DOHH2 (cell line): ENCODE results near the gene SLCO3A1.

Source experiments
- H3F3A ChIP-seq: fragments of 200-600 bp; sonication (generic), shearing (Covaris generic); 2 replicates; pipeline ENCODE4 v1.6.0; 2016; ENCODE audit warnings: antibody characterized with exemption, mild to moderate bottlenecking; ENCODE audit not compliant: control insufficient read depth, insufficient read depth
- H3K27ac ChIP-seq: fragments of 200-600 bp; sonication (generic); 2 replicates; pipeline ENCODE4 v1.5.1; 2014; ENCODE audit warnings: low read depth, mild to moderate bottlenecking, low read length, moderate library complexity
- H3K27me3 ChIP-seq: fragments of 200-600 bp; sonication (generic); 2 replicates; pipeline ENCODE4 v1.6.1; 2014; ENCODE audit warnings: mild to moderate bottlenecking, low read length, mixed read lengths; ENCODE audit not compliant: control insufficient read depth
- H3K36me3 ChIP-seq: fragments of 200-600 bp; sonication (generic); 2 replicates; pipeline ENCODE4 v1.6.1; 2014; ENCODE audit warnings: mild to moderate bottlenecking, low read length, moderate library complexity, mixed read lengths; ENCODE audit not compliant: control insufficient read depth
- H3K4me1 ChIP-seq: fragments of 200-600 bp; sonication (generic); 2 replicates; pipeline ENCODE4 v1.6.1; 2014; ENCODE audit warnings: mild to moderate bottlenecking, low read length, mixed read lengths; ENCODE audit not compliant: control insufficient read depth
- H3K4me2 ChIP-seq: fragments of 200-600 bp; sonication (generic); 2 replicates; pipeline ENCODE4 v1.6.0; 2014; ENCODE audit warnings: mild to moderate bottlenecking, low read length, moderate library complexity
- H3K4me3 ChIP-seq: fragments of 200-600 bp; sonication (generic); 2 replicates; pipeline ENCODE4 v1.5.1; 2014; ENCODE audit warnings: mild to moderate bottlenecking, low read length, mixed read lengths
- H3K79me2 ChIP-seq: fragments of 200-600 bp; sonication (generic); 2 replicates; pipeline ENCODE4 v1.6.1; 2014; ENCODE audit warnings: mild to moderate bottlenecking, low read length, mixed read lengths; ENCODE audit not compliant: control insufficient read depth
- H3K9me2 ChIP-seq: fragments of 200-600 bp; sonication (generic); replicated peaks from 2 replicates; pipeline ENCODE4 v1.6.1; 2014; ENCODE audit warnings: mild to moderate bottlenecking, low read length, mixed read lengths; ENCODE audit not compliant: control insufficient read depth
- H3K9me3 ChIP-seq: fragments of 200-600 bp; sonication (generic); 2 replicates; pipeline ENCODE4 v1.6.1; 2014; ENCODE audit warnings: antibody characterized with exemption, low read length, mixed read lengths; ENCODE audit not compliant: control insufficient read depth, insufficient read depth
- H4K20me1 ChIP-seq: fragments of 200-600 bp; sonication (generic); 2 replicates; pipeline ENCODE4 v1.6.0; 2014; ENCODE audit warnings: low read depth, mild to moderate bottlenecking, antibody characterized with exemption, low read length, moderate library complexity; ENCODE audit not compliant: control insufficient read depth, insufficient read depth
- EZH2phosphoT487 ChIP-seq: fragments of 200-600 bp; sonication (generic); IDR thresholded peaks from 2 replicates; pipeline ENCODE4 v1.6.1; 2017; ENCODE audit warnings: borderline replicate concordance, mild to moderate bottlenecking, antibody characterized with exemption, low read length, moderate library complexity, mixed read lengths
- TF ChIP-seq, protein P1 (sequence below): fragments of 200-600 bp; sonication (generic); IDR thresholded peaks from one replicate; pipeline ENCODE4 v1.5.1; 2014; ENCODE audit warnings: antibody characterized with exemption, mild to moderate bottlenecking, low read depth, low read length; ENCODE audit not compliant: poor library complexity, severe bottlenecking

SLCO3A1 gene

DNA sequence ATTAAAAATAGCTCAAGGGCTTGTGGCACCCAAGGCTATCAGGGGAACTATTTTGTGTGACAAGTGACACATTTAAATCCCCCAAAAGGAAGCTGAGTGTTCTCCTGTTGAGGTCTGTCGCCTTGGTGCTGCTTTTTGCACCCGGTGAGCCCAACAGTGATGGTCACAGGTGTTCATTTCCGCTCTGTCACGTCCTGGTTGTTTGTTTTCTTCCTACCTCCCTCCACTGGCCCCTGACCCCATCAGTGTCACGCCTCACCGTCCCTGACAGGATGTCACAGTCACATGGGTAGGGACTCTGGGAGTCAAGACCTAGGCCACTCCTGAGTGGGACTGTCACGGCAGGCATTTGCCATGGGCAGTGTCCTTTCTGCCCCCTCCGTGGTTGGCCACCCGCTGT lies 11.2 kb downstream of the SLCO3A1 start:
- Histone ChIP-seq H3K79me2 (peaks cover 73% of the 10 kb centered on the region), H3K4me3 (0 out of 2 replicates have a peak overlapping the region, but pooled peaks have one; percentile 24), H3K36me3 (no peaks in the 10 kb centered on the region), H3K4me1 (peaks cover 63% of the 10 kb centered on the region), H3F3A (no peaks in the 10 kb centered on the region), H4K20me1 (peaks cover 37% of the 10 kb centered on the region), H3K27me3 (no peaks in the 10 kb centered on the region), H3K4me2 (peak overlapping the region; percentile 54), H3K9me2 (no peaks in the 10 kb centered on the region), H3K9me3 (no peaks in the 10 kb centered on the region), H3K27ac (no peak overlapping the region; the same call in 1 of the 2 replicates)
- no peak for TF ChIP-seq EZH2phosphoT487
- TF ChIP-seq, protein P1, sequence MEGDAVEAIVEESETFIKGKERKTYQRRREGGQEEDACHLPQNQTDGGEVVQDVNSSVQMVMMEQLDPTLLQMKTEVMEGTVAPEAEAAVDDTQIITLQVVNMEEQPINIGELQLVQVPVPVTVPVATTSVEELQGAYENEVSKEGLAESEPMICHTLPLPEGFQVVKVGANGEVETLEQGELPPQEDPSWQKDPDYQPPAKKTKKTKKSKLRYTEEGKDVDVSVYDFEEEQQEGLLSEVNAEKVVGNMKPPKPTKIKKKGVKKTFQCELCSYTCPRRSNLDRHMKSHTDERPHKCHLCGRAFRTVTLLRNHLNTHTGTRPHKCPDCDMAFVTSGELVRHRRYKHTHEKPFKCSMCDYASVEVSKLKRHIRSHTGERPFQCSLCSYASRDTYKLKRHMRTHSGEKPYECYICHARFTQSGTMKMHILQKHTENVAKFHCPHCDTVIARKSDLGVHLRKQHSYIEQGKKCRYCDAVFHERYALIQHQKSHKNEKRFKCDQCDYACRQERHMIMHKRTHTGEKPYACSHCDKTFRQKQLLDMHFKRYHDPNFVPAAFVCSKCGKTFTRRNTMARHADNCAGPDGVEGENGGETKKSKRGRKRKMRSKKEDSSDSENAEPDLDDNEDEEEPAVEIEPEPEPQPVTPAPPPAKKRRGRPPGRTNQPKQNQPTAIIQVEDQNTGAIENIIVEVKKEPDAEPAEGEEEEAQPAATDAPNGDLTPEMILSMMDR: no peak

- no peak overlapping the region for H3K4me3 ChIP-seq
- no peaks in the 10 kb centered on the region for H3K36me3 ChIP-seq
- H3F3A ChIP-seq: no peaks in the 10 kb centered on the region
- H3K27me3 ChIP-seq: no peaks in the 10 kb centered on the region
- H3K4me1 ChIP-seq: peaks cover 55% of the 10 kb centered on the region
- no peak overlapping the region for H3K4me2 ChIP-seq
- H3K27ac ChIP-seq: no peak overlapping the region
- peaks cover 66% of the 10 kb centered on the region for H3K79me2 ChIP-seq
- peaks cover 31% of the 10 kb centered on the region for H4K20me1 ChIP-seq
- no peak for TF ChIP-seq EZH2phosphoT487
- TF ChIP-seq, protein P1: no peak
- H3K9me2 ChIP-seq: no peaks in the 10 kb centered on the region
- no peaks in the 10 kb centered on the region for H3K9me3 ChIP-seq
Observed at GRCh38 chr15:91865486-91865885, 12.0 kb downstream of the SLCO3A1 start.

DNA sequence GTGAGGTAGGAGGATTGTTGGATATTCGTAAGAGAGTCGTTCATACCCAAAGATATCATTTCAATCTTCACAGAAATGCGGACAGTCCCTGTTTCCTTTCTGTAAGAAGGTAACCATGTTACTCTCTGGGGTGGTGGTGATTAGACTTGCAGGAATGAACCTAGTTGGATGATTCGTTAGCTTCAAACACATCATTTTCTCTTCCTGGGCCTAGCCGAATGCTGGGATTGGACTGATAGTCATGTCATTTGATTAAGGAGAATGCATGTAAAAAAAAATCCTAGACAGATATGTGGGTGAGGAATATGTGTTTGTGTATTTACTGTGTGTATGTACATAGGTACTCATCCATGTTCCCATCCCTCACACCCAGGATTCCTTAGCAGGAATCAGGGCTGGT lies 12.4 kb downstream of the SLCO3A1 start:
- H3K4me1 ChIP-seq: peaks cover 50% of the 10 kb centered on the region
- H3K79me2 ChIP-seq: peaks cover 66% of the 10 kb centered on the region
- no peaks in the 10 kb centered on the region for H3K9me3 ChIP-seq
- H3K4me2 ChIP-seq: no peak overlapping the region
- no peaks in the 10 kb centered on the region for H3F3A ChIP-seq
- H3K4me3 ChIP-seq: no peak overlapping the region
- H3K9me2 ChIP-seq: no peaks in the 10 kb centered on the region
- peaks cover 27% of the 10 kb centered on the region for H4K20me1 ChIP-seq
- no peak overlapping the region for H3K27ac ChIP-seq
- no peaks in the 10 kb centered on the region for H3K27me3 ChIP-seq
- H3K36me3 ChIP-seq: no peaks in the 10 kb centered on the region
- no peak for TF ChIP-seq EZH2phosphoT487
- TF ChIP-seq, protein P1: no peak
